Heart left ventricle (tissue), 13 donors: ENCODE results near the gene VDR.
"Not testable (repeated sequence)": the region's sequence is repeated elsewhere in the genome, so short reads cannot be mapped to it uniquely, and the experiment has no call there.

Experiments
- POLR2A ChIP-seq, 2 donors: fragments of 450-650 bp; IDR thresholded peaks; one replicate each; pipeline ENCODE4 v1.6.1; 2017; ENCODE audit warnings: antibody characterized with exemption in 2 of 2, mild to moderate bottlenecking in 2 of 2, moderate library complexity in 2 of 2
- TF ChIP-seq, protein P1 (sequence below), 12 donors: fragments of 200-600 bp; sonication (generic) in 4 of 12; IDR thresholded peaks; one replicate each; pipeline versions ENCODE4 v1.5.0 to v1.8.0; 2018 to 2022; ENCODE audit warnings: antibody characterized with exemption in 12 of 12, mild to moderate bottlenecking in 5 of 12
- donor health status: ischemic (EF 13 %, LVEDD 7.1; RV severe dilation, severe dysfunction).
- donor health status: DM: no; HTN: yes; CAD: no.
- donor health status: DM: no; HTN: no; CAD: no.
- donor health status: ischemic (EF 25% LVEDD 6.9; RV normal size, moderate dysfunction).
- donor health status: ischemic (EF 25% LVEDD 5.7; RV mildly dilated, moderate dysfunction).
- donor health status: ischemic (EF 35%, LVEDD 5.7; RV mildly dilated, moderate dysfunction).
- donor health status: nonischemic (EF 11% LVEDD 7.7; RV severe dilation, severe dysfunction).
- donor health status: DM: yes; HTN: yes; CAD: no.
- donor health status: PGD.
- donor health status: ischemic (EF 29% LVEDD 5.4; RV normal size, mild dysfunction).
- donor health status: nonischemic (EF 23%, LVEDD 6.1; RV moderate dilation, normal function).

DNA sequence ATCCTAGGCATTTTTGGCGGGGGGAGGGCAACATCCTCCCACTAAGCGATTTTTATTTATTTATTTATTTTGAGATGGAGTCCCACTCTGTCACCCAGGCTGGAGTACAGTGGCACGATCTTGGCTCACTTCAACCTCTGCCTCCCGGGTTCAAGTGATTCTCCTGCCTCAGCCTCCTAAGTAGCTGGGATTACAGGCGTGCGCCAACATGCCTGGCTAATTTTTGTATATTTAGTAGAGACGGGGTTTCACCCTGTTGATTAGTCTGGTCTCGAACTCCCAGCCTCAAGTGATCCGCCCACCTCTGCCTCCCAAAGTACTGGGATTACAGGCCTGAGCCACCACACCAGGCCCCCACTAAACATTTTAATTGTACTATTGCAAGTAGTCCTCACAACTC lies 95.3 kb downstream of the VDR start:
- not testable (repeated sequence) for TF ChIP-seq POLR2A (IDR thresholded peaks at IDR 0.05)
- TF ChIP-seq, protein P1, sequence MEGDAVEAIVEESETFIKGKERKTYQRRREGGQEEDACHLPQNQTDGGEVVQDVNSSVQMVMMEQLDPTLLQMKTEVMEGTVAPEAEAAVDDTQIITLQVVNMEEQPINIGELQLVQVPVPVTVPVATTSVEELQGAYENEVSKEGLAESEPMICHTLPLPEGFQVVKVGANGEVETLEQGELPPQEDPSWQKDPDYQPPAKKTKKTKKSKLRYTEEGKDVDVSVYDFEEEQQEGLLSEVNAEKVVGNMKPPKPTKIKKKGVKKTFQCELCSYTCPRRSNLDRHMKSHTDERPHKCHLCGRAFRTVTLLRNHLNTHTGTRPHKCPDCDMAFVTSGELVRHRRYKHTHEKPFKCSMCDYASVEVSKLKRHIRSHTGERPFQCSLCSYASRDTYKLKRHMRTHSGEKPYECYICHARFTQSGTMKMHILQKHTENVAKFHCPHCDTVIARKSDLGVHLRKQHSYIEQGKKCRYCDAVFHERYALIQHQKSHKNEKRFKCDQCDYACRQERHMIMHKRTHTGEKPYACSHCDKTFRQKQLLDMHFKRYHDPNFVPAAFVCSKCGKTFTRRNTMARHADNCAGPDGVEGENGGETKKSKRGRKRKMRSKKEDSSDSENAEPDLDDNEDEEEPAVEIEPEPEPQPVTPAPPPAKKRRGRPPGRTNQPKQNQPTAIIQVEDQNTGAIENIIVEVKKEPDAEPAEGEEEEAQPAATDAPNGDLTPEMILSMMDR (IDR thresholded peaks at IDR 0.05) = not testable (repeated sequence)
